CD4-positive, alpha-beta T cell treated with Interleukin-6 for 4 hours (primary cell): ENCODE data around the gene HOXD4.

Source experiments
- DNase-seq: peaks from one replicate; pipeline ENCODE4 v3.0.0-alpha.2; 2020; ENCODE audit warnings: mixed read lengths

HOXD4 gene

GRCh38 chr2:176127774-176128072, 23.6 kb upstream of the HOXD4 start:
- no peak for DNase-seq

DNA sequence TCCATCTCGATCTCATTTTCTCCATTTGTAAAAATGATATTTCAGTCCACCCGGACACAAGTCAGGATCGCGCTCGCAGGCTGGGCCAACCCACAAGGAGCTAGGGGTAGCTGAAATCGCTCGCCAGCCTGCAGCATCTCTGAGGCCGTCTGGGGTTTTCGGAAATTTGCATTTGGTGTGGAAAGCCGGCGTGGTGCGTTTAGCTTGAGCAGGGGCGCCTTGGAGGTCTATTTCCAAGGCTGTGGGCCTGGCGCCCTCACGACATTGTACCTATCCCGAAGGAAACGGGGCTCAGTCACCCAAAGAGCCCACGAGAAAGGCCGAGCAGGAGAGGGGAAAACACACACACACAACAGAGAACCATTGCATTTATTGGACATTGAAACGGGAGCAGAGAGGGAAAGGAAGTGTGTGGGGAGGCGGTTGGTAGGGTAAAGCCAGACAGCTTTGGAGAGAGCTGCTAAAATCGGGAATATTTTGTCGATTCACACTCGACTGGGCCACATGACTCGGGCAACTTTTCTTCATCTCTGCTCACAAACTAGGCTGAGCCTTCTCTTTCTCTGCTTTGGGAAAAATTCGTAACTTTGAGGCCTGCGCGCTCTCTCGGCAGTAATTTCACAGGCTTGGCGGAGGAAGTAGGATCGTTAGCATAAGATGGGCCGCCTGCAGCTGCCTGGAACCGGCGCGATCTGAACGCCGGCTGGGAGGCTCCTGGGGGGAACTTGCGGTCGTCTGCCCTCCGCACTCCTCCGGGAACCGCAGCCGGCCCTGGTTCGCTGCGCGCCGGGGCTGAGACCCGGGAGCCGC, 23.0 kb upstream of the HOXD4 start:
- no peak for DNase-seq

- no peak for DNase-seq
Measured at GRCh38 chr2:176128982-176129796, 22.2 kb upstream of the HOXD4 start, which contains the start of gene HOXD8. TSS of gene HOXD8 (plus strand) at chr2:176129705. CDS start at chr2:176130367, 662 bp downstream.

DNA sequence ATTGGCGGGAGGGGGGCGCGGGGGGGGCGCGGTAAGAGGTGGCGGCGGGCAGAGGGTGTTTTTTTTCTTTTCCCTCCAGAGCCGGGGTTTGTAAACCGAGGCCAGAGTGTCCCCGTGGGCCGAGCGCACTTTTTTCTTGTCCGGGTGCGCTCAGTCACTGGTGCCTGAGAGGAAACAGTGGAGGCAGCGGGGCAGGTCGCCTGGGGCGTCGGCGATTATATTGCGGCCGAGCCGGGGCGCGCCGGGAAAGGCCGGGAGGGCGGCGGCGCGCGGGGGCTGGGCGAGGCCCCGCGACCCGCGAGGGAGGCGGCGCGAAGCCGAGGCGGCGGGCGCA, 21.6 kb upstream of the HOXD4 start:
- DNase-seq: no peak

DNA sequence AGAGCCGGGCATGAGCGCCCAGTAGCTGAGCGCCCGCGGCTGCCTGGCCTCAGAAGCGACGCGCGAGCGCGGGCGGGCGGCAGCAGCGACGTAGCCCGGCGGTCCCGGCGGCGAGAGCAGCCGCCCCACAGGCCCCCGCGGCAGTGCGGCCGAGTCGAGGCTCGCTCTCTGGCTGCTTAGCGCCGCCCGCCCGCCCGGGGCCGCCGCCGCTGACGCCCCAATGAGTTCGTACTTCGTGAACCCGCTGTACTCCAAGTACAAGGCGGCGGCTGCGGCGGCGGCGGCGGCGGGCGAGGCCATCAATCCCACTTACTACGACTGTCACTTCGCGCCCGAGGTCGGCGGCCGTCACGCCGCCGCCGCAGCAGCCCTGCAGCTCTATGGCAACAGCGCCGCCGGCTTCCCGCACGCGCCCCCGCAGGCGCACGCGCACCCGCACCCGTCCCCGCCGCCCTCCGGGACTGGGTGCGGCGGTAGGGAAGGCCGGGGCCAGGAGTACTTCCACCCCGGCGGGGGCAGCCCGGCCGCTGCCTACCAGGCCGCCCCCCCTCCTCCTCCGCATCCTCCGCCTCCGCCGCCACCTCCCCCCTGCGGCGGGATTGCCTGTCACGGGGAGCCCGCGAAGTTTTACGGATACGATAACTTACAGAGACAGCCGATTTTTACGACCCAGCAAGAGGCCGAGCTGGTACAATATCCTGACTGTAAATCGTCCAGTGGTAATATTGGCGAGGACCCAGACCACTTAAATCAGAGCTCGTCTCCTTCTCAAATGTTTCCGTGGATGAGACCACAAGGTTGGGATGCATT, 21.0 kb upstream of the HOXD4 start:
- no peak for DNase-seq

DNA sequence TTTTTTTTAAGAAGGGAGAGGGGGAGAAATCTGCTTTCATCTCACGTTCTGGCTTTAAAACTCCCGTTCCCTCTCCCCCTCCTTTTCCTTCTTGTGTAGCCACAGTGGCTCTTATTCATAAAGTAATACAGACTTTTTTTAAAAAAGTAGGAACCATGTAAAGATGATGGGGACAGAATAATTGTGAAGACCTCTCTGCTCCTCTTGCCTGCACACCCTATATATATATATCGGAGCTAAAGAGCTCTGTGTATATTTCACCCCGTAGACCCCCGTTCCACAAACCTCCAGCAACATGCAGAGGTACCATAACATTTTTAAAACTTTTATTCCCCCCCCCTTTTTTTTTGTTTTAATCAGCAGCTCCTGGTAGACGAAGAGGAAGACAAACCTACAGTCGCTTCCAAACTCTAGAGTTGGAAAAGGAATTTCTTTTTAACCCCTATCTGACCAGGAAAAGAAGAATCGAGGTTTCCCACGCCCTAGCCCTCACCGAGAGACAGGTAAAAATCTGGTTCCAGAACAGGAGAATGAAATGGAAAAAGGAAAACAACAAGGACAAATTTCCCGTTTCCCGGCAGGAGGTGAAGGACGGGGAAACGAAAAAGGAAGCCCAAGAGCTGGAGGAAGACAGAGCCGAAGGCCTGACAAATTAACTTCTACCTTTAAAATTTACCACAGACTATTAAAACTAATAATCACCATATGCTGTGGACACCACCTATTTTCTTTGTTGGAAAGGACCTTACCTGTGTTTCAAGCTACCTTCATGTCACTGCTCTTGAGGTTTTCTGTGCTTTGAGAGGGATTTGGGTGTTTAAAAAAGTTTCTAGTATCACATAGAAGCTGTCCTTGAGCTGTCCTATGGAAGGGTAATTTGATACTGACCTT, 20.1 kb upstream of the HOXD4 start:
- DNase-seq: no peak

DNA sequence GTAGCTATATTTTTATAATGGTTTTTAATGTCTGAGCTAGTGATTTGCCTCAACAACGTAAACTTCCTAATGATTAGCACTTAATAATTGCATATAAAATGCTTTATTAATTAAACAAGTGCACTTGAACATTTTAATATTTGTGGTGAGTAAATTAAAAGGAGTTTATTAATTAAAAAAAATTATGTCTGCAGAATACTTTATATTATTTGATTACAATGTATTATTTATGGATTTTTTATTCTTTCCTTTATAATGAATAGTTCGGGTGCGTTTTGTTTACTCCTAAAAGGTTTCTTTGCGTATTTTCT, 19.5 kb upstream of the HOXD4 start:
- DNase-seq: no peak

GRCh38 chr2:176132205-176133171, 18.9 kb upstream of the HOXD4 start:
- DNase-seq: no peak

DNA sequence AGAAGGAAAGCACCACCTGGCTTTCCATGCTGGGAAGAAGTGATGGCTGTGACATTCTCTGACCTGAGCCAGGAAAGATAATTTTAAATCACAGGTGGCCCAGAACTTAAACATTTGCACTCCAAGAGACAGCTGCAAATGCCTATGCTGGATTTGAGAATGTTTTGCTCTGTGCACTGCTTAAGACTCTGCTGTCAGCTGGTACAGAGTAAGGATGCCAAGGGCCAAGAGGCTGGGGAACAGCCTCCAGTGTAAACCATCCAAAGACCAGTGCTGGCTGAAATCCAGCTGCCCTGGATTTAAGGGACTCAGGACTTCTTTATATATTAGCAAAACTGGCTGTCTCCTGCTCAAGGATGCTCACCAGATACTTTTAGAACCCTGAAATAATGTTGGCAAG, 18.0 kb upstream of the HOXD4 start:
- DNase-seq: no peak

DNA sequence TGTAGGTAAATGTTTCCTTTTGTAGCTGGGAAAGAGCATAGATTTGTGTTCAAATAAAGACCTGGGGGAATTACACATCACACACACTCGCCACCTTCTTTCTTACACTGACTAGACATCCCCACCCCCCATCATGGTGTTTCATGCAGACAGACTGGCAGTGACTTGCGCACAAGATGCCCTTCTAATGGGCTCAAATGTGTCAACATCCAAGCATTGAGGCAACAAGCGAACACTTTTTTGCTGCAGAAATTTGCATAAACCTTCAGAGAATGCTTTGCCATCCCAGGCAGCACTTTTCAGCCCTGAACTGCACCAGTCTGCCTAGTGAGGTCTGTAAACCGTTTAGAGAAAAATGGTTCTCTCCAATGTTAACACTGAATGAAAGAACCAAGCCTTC, 17.3 kb upstream of the HOXD4 start:
- no peak for DNase-seq

- DNase-seq: no peak
Measured at GRCh38 chr2:176135035-176135440, 16.3 kb upstream of the HOXD4 start.

DNA sequence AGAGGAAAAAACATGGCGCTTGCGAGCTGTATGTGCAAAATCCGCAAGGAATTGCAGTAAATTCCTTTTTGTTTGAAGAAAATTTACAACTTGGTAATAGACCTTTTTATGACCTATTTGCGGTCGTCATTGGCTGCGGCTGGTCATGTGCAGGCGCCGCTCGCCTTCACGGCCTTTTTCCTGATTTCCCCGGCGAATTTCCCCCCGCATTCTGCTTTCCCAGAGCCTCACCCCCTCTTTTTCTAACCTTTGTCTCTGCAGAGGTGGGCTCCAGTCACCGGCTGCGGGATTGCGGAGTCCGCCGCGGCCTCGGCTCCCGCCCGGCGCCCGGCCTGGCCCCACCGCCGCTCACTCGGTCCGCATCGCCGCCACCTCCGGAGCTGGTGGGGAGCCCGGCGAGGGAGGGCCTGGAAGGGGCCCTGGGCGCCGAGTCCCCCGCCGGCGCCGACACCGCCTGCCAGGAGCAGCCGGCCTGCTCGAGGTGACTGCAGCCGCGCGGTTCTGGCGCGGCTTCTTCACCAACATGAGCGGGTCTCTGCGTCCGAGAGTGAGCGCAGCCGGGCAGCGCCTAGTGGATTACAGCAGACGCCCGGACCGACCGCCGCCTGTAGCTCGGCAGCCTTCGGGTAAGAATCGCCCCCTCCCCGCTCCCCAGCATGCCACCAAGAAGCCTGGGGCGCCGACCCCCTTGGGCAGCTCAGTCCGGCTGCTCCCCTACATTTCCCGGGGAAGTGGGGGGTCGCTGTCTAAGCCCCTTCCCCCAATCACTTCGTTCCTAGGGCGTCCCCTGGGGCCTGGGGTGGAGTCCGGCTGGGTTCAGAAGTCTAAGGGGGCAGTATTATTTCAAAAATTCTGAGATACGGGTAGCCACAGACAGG, 14.7 kb upstream of the HOXD4 start:
- no peak for DNase-seq

- DNase-seq: no peak
Measured at GRCh38 chr2:176137252-176137580, 14.1 kb upstream of the HOXD4 start.

- no peak for DNase-seq
Measured at GRCh38 chr2:176137906-176138305, 13.4 kb upstream of the HOXD4 start.

GRCh38 chr2:176138526-176138922, 12.8 kb upstream of the HOXD4 start:
- DNase-seq: no peak

DNA sequence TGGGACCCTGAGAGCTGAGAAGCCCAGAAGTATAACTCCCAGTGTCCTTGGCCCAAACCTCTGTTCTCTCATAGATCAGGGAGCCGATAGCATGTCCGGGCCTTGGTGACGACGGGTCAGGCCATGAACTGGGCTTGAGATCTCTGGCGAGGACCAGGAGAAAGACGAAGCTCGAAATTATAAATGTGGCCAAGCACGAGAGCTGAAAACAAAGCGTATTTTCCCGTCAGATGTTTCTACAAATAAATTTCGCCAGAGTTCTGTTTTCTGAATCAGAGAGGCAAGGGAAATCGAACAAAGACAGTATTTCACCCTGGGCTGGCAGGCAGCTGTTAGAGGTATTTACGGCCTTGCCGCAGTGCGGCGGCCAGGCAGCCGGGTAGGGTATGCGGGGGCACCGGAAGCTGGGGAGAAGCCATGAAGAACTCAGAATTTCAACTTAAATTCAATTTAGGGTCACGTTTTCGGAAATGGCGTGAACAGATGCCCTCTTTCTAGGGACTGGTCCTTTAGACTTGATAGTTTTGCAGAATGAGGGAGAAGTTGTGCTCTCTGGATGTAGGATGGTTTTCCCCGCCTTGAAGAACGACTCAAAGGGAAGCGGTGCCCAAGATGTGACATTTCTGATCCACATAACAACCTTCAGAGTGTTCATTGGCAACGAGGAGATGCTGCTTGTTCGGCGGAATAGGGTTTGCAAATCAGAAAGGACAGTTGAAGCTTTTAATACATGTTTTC, 12.3 kb upstream of the HOXD4 start:
- DNase-seq: no peak

DNA sequence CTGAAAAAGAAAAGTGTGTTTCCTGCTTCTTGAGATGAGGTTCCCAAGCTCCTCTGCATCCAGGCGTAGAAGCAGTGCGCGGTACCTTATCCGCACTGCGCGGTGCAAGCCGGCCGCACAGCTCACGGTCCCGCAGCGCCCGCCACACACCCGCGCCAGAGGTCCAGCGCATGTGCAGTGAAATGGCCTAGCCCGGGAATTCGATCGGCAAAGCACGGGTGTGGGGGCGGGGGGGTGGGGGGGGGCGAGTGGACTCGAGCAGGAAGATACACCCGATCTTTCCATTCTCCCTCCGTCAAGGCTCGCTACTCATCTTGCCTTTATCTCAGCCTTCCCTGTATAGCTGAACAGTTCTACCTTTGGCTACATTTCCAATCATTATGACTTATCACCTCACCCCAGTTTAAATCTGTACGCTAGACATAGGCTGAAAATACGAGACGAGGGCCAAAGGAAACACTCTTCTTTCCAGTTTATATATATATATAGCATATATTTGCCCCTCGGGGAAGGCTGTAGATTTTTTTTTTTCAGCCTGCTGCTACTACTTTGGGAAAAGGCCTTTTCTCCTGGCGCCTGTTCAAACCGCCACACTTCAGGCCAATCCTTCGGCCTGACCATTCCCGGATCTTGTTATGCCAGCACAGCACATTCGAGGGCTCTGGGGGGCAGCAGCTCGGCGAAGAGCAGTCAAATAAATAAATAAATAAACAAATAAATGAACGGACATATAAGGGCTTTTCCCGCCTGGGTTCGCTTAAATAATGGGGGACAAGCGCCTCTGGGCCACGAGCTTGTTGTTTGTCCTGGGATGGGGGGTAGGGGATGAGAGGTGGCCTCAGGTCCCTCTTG, 11.5 kb upstream of the HOXD4 start:
- no peak for DNase-seq

GRCh38 chr2:176140513-176141317, 10.6 kb upstream of the HOXD4 start:
- DNase-seq: peak; percentile 54
